B cell (primary cell): Measurements from ENCODE around the gene MEF2B. TPM values are rescaled to one million over a fixed set of nuclear protein-coding genes. Genes with fewer than 3 reads are reported as not detected.

Experiments used
- ATAC-seq: fragments of 200-7000 bp; cut with Tn5 transposase; one replicate; pipeline ENCODE4 v1.10.0; 2021; ENCODE audit warnings: low read depth, mild to moderate bottlenecking, moderate number of reproducible peaks, moderate library complexity
- CTCF ChIA-PET: fragments of 350-600 bp; sonication (Branson Sonifier 250); formaldehyde crosslinking; loops from one replicate; lab custom pipeline; 2021; ENCODE audit warnings: antibody characterized with exemption, inconsistent platforms; lab: Charles Lee
- POLR2A ChIA-PET: fragments of 350-600 bp; sonication (Branson Sonifier 250); formaldehyde crosslinking; loops from one replicate; lab custom pipeline; 2021; ENCODE audit warnings: antibody characterized with exemption; lab: Charles Lee
- DNase-seq: peaks from one replicate; pipeline ENCODE4 v3.0.0; 2013
- H2AFZ ChIP-seq: 2 replicates; pipeline ENCODE4 v1.6.1; 2012; ENCODE audit warnings: mild to moderate bottlenecking, low read depth, low read length; ENCODE audit not compliant: insufficient read depth, poor library complexity, severe bottlenecking
- H3K27ac ChIP-seq, 2 donors: 1 replicate in 1 of 2; 2 replicates in 1 of 2; pipeline ENCODE4 v1.5.1; 2012 to 2013; ENCODE audit warnings: low read length in 2 of 2, mild to moderate bottlenecking in 2 of 2, moderate library complexity in 1 of 2
- H3K27me3 ChIP-seq, 4 experiments: fragments of 200-600 bp in 1 of 4; sonication (generic) in 1 of 4; replicated peaks in 1 of 4; 1 replicate in 2 of 4; 2 replicates in 2 of 4; pipeline versions ENCODE4 v1.6.1 to v1.7.0; 2013 to 2016; ENCODE audit warnings: low read length in 3 of 4, mild to moderate bottlenecking in 2 of 4, mixed read lengths in 1 of 4, moderate library complexity in 1 of 4; ENCODE audit not compliant: insufficient read depth in 4 of 4, control insufficient read depth in 3 of 4; ENCODE audit errors: control extremely low read depth in 1 of 4
- H3K36me3 ChIP-seq, 2 experiments: replicated peaks in 1 of 2; 1 replicate in 1 of 2; 2 replicates in 1 of 2; pipeline versions ENCODE4 v1.6.1 to v1.7.1; 2013; ENCODE audit warnings: low read length in 1 of 2; ENCODE audit not compliant: insufficient read depth in 2 of 2, control insufficient read depth in 1 of 2; ENCODE audit errors: control extremely low read depth in 1 of 2, extremely low read depth in 1 of 2
- H3K4me1 ChIP-seq, 2 donors: fragments of 200-600 bp in 1 of 2; sonication (generic) in 1 of 2; 1 replicate in 1 of 2; 2 replicates in 1 of 2; pipeline versions ENCODE4 v1.5.1 to v1.6.1; 2013 to 2017; ENCODE audit warnings: low read length in 2 of 2; ENCODE audit not compliant: control insufficient read depth in 2 of 2, insufficient read depth in 2 of 2
- H3K4me2 ChIP-seq: replicated peaks from 2 replicates; pipeline ENCODE3; 2012; ENCODE audit warnings: mild to moderate bottlenecking, low read depth, low read length; ENCODE audit not compliant: poor library complexity, severe bottlenecking
- H3K4me3 ChIP-seq, 5 experiments: fragments of 200-600 bp in 1 of 5; sonication (generic) in 1 of 5; 1 replicate in 3 of 5; 2 replicates in 2 of 5; pipeline versions ENCODE4 v1.5.1 to v1.7.0; 2011 to 2016; ENCODE audit warnings: low read length in 4 of 5, mild to moderate bottlenecking in 4 of 5, low read depth in 2 of 5, control low read depth in 1 of 5, moderate library complexity in 1 of 5; ENCODE audit not compliant: insufficient read depth in 1 of 5; ENCODE audit errors: control extremely low read depth in 1 of 5, extremely low read depth in 1 of 5
- H3K79me2 ChIP-seq: fragments of 200-600 bp; sonication (generic); one replicate; pipeline ENCODE4 v1.6.0; 2016; ENCODE audit warnings: low read length; ENCODE audit not compliant: control insufficient read depth, insufficient read depth
- H3K9ac ChIP-seq: fragments of 200-600 bp; sonication (generic); 2 replicates; pipeline ENCODE4 v1.6.1; 2017; ENCODE audit warnings: mild to moderate bottlenecking, low read length, moderate library complexity
- H3K9me3 ChIP-seq, 3 donors: one replicate each; pipeline versions ENCODE4 v1.6.1 to v1.7.1; 2013; ENCODE audit warnings: low read length in 2 of 3; ENCODE audit not compliant: control insufficient read depth in 2 of 3, insufficient read depth in 1 of 3; ENCODE audit errors: control extremely low read depth in 1 of 3
- H4K20me1 ChIP-seq: 2 replicates; pipeline ENCODE4 v1.6.0; 2012; ENCODE audit warnings: mild to moderate bottlenecking, low read length; ENCODE audit not compliant: insufficient read depth, control insufficient read depth, poor library complexity, severe bottlenecking
- H3K27ac Mint-ChIP-seq: one replicate; pipeline ENCODE4 v1.8.0; 2021; ENCODE audit warnings: mixed read lengths
- H3K27me3 Mint-ChIP-seq: one replicate; pipeline ENCODE4 v1.8.0; 2021; ENCODE audit warnings: mixed read lengths
- H3K4me1 Mint-ChIP-seq: one replicate; pipeline ENCODE4 v1.8.0; 2021; ENCODE audit warnings: mixed read lengths
- H3K4me3 Mint-ChIP-seq: one replicate; pipeline ENCODE4 v1.8.0; 2021; ENCODE audit warnings: mixed read lengths
- H3K9me3 Mint-ChIP-seq: one replicate; pipeline ENCODE4 v1.8.0; 2022; ENCODE audit warnings: mixed read lengths; ENCODE audit not compliant: insufficient read depth
- EZH2 ChIP-seq: IDR thresholded peaks from 2 replicates; pipeline ENCODE4 v1.6.1; 2012; ENCODE audit warnings: borderline replicate concordance, low read depth, mild to moderate bottlenecking, moderate library complexity, low read length; ENCODE audit not compliant: insufficient read depth, poor library complexity, severe bottlenecking
- WGBS: methylation state at CpG from one replicate; pipeline ENCODE4 v1.1.5; 2013; ENCODE audit warnings: missing lambda C conversion rate; ENCODE audit not compliant: insufficient coverage; 5-methylcytosine and 5-hydroxymethylcytosine counted together
- intact Hi-C: fragments of 100-400 bp; cut with micrococcal nuclease; formaldehyde crosslinking; loops from one replicate; pipeline ENCODE4 v1.10.0; 2022
- polyA plus RNA-seq: library from polyadenylated mRNA; depleted of rRNA; stranded (reverse); fragments of >200 nt; gene quantifications from 2 replicates; pipeline ENCODE4 v1.2.3, GENCODE V29; 2012
- total RNA-seq, 2 donors: library from RNA; stranded (reverse); fragments of 120-200 nt in 1 of 2; gene quantifications; 1 replicate in 1 of 2; 2 replicates in 1 of 2; pipeline versions ENCODE4 v1.2.3 to v1.2.4, GENCODE V29; 2013 to 2022
- TF ChIP-seq, protein P1 (sequence below): fragments of 200-600 bp; IDR thresholded peaks from one replicate; pipeline ENCODE4 v1.8.0; 2022; ENCODE audit warnings: antibody characterized with exemption, mild to moderate bottlenecking

The MEF2B gene
- total and polyA plus RNA-seq, 2 donors (not counting 1 experiment from before 2014, with no cell fraction given), result 4.6 to 5.5 TPM

DNA sequence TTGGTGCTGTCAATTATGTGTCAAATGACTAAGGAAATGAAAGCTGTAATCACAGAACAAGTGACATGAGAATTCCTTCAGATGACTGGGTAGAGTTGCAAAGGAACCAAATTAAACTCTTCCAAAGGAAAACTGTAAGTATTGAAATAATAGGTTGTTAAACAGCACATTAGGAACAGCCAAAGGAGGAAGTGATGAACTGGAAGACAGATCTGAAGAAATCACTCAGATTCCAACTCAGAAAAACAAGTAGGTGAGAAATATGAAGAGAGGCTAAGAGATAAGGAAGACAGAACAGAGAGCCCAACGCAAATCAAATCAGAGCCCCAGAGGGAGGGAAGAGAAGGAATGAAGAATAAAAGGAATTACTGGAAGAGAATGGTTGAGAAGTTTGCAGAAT, 47.2 kb downstream of the MEF2B start:
- WGBS, result no CpG with 5 or more reads among the region's 1 CpG
- Mint-ChIP-seq H3K27me3 (no peaks in the 10 kb centered on the region), H3K4me1 (no peaks in the 10 kb centered on the region), H3K4me3 (no peak overlapping the region), H3K27ac (no peak overlapping the region), H3K9me3 (peaks cover 5% of the 10 kb centered on the region)
- H4K20me1 ChIP-seq, result no peaks in the 10 kb centered on the region
- no peak overlapping the region for H2AFZ ChIP-seq
- DNase-seq (no peak), ATAC-seq (no peak)
- H3K79me2 ChIP-seq, result no peaks in the 10 kb centered on the region
- intact Hi-C loops, result no loop called here
- H3K9me3 ChIP-seq, result peaks cover 0 to 4% (median 3%) of the 10 kb centered on the region in 3 donors
- H3K27me3 ChIP-seq, result no peaks in the 10 kb centered on the region
- H3K4me3 ChIP-seq, result no peak overlapping the region
- no peak overlapping the region for H3K27ac ChIP-seq
- H3K4me1 ChIP-seq, result no peaks in the 10 kb centered on the region
- TF ChIP-seq EZH2, result no peak
- TF ChIP-seq, protein P1, sequence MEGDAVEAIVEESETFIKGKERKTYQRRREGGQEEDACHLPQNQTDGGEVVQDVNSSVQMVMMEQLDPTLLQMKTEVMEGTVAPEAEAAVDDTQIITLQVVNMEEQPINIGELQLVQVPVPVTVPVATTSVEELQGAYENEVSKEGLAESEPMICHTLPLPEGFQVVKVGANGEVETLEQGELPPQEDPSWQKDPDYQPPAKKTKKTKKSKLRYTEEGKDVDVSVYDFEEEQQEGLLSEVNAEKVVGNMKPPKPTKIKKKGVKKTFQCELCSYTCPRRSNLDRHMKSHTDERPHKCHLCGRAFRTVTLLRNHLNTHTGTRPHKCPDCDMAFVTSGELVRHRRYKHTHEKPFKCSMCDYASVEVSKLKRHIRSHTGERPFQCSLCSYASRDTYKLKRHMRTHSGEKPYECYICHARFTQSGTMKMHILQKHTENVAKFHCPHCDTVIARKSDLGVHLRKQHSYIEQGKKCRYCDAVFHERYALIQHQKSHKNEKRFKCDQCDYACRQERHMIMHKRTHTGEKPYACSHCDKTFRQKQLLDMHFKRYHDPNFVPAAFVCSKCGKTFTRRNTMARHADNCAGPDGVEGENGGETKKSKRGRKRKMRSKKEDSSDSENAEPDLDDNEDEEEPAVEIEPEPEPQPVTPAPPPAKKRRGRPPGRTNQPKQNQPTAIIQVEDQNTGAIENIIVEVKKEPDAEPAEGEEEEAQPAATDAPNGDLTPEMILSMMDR, result no peak
- no peak overlapping the region for H3K4me2 ChIP-seq
- no peak overlapping the region for H3K9ac ChIP-seq
- ChIA-PET POLR2A (interaction anchor here (0.7 kb wide), 1 partner anchor 17 kb away, joined by 7 read pairs; no protein-coding TSS in a partner anchor), CTCF (interaction anchor here (0.7 kb wide), 1 partner anchor 19 kb away, joined by 3 read pairs; no protein-coding TSS in a partner anchor)
- H3K36me3 ChIP-seq, result peaks cover 0 to 16% of the 10 kb centered on the region in 2 experiments

DNA sequence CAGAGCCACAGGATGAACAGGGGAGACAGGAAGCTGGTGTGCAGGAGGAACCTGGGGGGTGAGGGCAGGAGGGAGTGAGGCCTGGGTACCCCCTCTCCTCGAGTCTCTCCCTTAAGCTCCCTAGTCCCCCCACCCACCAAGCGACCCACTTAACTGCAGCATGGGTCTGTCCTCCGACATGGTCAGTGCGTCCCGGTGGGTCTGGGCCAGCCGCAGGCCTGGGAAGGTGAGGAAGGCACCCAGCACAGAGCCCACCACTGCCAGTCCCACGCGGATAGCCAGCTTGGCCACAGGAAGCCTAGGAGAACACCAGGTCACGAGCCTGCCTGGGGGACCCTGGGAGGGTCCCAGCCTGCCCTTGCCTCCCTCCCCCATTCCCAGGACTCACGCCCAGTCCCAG, 48.7 kb downstream of the MEF2B start:
- intact Hi-C loops, result no loop called here
- Histone ChIP-seq H4K20me1 (no peaks in the 10 kb centered on the region), H3K27me3 (no peaks in the 10 kb centered on the region), H2AFZ (no peak overlapping the region), H3K4me3 (no peak overlapping the region), H3K9me3 (peaks cover 0 to 4% (median 3%) of the 10 kb centered on the region in 3 donors), H3K4me1 (no peaks in the 10 kb centered on the region), H3K27ac (no peak overlapping the region), H3K4me2 (no peak overlapping the region), H3K36me3 (peaks cover 0 to 16% of the 10 kb centered on the region in 2 experiments), H3K9ac (no peak overlapping the region), H3K79me2 (no peaks in the 10 kb centered on the region)
- no peak for ATAC-seq
- Mint-ChIP-seq H3K4me1 (no peaks in the 10 kb centered on the region), H3K27me3 (no peaks in the 10 kb centered on the region), H3K9me3 (peaks cover 5% of the 10 kb centered on the region), H3K4me3 (no peak overlapping the region), H3K27ac (no peak overlapping the region)
- POLR2A ChIA-PET, result no interaction called here
- CTCF ChIA-PET, result no interaction called here
- TF ChIP-seq, protein P1, result no peak
- TF ChIP-seq EZH2, result no peak
- 91% methylated on average over 8 of the region's 10 CpGs for WGBS
- DNase-seq, result no peak
